COLO829 (cell line): Measurements from ENCODE around the gene TMEM115.

Experiments
- DNase-seq: peaks from one replicate; pipeline ENCODE4 v3.0.0; 2012; ENCODE audit warnings: low spot score

Gene TMEM115, protein sequence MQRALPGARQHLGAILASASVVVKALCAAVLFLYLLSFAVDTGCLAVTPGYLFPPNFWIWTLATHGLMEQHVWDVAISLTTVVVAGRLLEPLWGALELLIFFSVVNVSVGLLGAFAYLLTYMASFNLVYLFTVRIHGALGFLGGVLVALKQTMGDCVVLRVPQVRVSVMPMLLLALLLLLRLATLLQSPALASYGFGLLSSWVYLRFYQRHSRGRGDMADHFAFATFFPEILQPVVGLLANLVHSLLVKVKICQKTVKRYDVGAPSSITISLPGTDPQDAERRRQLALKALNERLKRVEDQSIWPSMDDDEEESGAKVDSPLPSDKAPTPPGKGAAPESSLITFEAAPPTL

DNA sequence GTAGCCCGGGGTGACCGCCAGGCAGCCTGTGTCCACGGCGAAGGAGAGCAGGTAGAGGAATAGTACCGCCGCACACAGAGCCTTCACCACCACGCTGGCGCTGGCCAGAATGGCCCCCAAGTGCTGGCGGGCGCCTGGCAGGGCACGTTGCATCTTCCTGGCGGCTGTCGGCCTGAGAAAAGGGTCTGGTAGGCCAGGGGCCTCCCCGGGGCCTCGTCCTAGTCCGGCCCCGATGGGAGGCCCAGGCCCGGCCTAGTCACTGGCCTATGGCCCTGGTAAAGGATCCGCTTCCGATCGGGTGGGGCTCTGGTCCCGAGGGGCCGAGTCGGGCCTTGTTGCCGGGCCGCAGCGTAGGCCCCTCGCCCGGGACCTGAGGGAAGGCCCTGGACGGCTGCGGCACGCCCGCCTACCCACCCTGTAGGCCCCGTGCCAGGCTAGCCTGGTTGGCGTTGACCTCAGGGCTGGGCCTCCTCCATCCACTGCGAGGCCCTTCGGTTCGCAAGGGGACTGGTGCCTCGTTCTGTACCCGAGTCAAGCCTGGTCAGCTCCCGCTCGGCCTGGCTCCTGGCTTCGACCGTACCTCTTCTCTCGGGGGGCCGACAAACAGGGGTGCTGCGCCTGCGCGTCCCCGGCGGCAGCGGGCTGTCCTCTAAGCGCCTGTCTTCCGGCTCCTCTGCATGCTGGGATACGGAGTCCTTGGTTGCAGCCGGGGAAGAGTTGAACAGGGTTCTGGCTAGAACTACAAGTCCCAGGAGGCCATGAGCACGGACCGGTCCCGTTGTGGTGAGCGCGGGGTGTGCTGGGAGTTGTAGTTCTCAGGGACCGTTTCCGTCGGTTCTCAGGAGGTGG lies at the start of gene TMEM115:
TSS of gene TMEM115 (minus strand) at position 611 of the 849 bp plus-strand sequence. CDS start at position 153, 458 bp downstream.
- peak; percentile 99 for DNase-seq

DNA sequence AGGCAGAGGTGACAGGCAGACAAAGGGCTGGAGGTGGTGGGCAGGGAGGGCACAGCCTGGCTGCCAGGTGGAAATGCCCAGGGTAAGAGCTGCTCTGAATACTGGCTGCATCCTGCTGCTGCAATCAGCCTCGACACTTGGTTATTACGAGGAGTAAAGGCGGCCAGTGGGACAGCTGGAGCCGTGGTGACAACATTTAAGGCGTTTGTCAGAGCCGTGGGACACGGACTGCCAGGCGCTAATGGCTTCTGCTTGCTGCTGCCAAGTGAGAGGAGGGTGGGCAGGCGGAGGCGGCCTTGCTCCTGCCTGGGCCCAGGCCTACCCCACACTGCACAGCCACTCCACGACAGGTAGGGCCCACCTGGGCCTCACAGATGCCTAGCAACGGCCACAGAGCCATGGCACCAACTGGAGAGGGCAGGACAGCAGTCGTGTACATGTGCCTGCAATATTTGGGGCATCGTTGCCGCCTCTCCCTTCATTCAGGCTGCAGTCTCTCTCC lies 49.2 kb upstream of the TMEM115 start:
- no peak for DNase-seq

DNA sequence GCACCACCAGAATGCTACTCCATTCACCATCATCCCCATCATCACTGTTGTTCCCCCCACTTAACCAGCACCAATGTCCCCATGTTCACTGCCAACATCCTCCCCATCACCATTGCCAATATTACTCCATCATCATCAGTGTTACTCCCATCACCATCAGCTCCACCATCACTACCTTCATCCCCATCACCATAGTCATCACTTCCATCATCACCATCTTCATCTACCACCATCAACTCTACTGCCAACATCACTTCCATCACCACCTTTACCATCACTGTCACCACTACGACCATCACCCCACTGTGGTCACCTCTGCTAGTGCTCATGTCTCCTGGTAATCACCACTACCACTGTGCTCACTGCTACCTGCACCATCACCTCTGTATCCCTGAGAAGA lies 47.2 kb upstream of the TMEM115 start:
- DNase-seq: no peak

GRCh38 chr3:50405249-50405648 lies 45.9 kb upstream of the TMEM115 start:
- DNase-seq: no peak

- DNase-seq: no peak
Measured at GRCh38 chr3:50401978-50402595, 42.8 kb upstream of the TMEM115 start.

GRCh38 chr3:50396502-50396901 lies 37.2 kb upstream of the TMEM115 start:
- no peak for DNase-seq

DNA sequence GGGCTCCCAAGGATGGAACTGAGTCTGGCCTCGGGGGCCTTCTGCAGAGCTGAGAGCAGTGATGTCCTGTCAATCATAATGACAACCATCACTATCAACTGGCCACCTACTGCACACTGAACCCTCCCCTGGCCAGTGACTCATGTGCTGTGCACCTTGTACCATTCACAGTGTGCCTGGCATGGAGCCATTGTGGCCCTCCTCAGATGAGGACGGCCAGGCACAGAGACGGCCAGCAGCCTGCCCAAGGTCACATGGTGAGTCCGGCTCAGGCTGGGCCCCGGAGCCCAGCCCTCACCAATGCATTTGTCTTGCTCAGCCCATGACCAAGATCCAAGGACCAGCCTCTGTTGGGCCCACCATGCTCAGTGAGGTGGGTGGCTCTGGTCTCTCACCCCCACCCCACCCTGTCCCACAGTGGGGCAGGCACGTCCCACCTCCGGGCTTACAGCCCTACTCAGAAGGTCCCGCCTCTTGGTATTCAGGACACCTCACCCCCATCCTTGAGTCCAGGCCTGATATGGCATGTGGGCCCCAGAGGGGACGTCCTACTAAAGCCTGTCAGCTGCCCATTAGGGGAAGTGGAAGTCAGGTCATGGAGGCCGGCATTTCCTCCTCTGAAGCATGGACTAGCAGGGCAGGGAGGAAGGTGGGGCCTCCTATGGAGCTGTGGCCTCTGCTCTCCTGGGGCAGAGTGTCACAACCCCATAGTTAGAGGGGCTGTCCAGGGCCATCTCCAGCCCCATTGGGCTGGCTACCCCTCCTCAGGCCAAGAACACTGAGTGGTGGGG lies 35.9 kb upstream of the TMEM115 start:
- DNase-seq: no peak

GRCh38 chr3:50393061-50393460 lies 33.7 kb upstream of the TMEM115 start:
- no peak for DNase-seq

GRCh38 chr3:50392101-50392715 lies 32.9 kb upstream of the TMEM115 start:
- no peak for DNase-seq

DNA sequence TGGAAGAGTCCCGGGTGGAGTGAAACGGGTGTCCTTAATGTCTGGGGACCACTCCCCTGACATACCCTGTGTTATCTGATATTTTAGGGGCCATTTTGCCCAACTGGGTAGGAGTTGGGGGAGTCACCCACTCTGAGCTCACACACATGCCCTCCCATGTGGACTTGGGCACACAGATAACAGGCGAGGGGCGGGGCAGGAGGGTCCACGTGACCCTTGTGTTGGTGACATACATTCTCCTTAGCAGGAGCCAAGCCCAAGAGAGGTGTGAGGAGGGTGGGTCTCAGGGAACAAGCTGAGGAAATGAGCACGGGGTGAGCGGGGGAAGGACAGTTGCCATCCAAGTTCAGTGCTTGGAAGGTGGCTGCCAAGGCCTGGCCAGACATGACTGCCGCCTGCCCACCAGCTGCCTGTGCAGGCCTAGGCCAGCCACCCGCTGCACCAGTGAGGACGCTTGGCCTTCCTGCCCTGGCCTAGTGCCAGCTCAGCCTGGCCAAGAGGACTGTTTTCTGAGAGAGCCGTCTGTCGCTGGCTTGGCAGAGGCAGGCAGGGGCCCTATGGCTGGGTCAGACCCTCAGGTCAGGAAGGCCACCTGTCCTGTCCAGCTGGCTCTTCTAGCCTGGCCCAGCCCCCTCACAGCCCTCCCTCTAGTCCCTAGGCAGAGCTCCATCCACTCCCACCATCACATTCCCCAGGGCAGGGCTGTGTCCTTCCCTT lies 31.3 kb upstream of the TMEM115 start:
- DNase-seq: no peak

DNA sequence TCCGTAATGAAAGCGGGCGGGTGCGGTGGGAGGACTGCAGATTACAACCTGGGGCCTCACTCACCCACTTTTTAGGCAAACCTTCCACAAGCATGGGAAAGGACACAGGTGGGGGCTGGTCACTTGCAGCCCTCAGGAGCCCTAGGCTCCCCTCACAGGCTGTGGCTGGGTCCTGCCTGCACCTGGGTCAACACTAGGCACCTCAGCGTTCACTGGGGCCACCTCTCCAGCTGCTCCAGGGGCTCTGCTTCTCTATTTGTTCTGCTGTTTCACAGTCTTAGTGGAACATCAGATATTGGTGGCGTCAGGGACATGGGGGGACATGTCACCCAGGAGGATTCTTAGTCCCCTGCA lies 30.1 kb upstream of the TMEM115 start:
- DNase-seq: no peak

- DNase-seq: no peak
Measured at GRCh38 chr3:50388720-50389413, 29.5 kb upstream of the TMEM115 start.

- DNase-seq: no peak
Measured at GRCh38 chr3:50388016-50388719, 28.8 kb upstream of the TMEM115 start.

DNA sequence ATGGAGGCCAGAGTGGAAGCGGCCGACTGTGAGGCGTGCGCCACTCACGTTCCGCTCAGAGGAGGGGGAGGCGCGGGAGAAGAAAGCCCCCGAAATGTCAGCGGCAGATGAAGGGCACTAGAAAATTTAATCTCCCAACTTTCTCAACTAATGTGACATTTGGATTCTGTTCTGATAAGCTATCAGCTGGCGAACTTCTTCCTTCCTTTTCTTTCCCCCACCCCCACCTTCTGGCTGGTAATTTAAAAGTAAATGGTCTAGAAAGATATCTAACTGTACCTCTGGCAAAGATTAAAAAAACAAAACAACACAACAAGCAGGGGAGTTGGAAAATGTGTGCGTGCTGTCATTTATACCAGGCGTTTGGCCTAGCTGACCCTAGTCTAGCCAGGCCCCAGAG lies 26.4 kb upstream of the TMEM115 start:
- DNase-seq: no peak

- no peak for DNase-seq
Measured at GRCh38 chr3:50383750-50384149, 24.4 kb upstream of the TMEM115 start.

DNA sequence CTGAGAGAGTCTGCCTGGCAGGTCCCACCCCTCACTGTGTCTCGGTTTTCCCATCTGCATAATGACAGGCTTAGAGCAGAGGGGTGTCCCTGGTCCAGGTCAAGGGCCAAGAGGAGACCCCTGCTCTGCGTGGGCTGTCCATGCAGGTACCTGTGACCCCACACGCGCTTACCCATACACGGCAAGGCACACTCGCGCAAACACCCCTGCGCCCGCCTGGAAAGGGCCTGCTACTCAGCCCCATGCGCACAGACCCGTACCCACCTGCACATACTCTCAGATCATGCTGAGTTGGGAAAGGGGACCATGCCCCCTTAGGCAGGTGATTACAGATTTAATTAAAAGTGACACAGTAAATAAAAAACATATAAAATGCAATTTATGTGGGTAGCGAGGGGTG lies 23.4 kb upstream of the TMEM115 start:
- DNase-seq: no peak

DNA sequence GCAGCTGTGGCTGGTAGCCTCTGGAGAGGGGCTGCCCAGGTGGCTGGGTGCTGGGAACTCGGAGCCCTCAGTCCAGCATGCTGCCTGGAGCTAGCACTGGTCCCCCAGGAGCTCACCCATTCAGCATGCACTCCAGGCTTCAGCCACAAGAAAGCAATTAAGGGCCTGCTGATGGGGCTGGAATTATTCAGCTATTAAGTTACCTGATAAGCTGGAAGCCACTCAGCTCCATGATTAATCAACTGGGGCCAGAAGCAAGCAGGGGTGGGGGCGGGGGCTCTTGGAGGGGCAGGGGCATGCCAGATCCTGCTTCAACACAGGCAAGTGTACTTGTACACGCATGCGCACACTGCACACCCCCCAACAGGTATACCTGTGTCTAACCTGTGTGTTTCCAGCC lies 22.1 kb upstream of the TMEM115 start:
- DNase-seq: no peak

DNA sequence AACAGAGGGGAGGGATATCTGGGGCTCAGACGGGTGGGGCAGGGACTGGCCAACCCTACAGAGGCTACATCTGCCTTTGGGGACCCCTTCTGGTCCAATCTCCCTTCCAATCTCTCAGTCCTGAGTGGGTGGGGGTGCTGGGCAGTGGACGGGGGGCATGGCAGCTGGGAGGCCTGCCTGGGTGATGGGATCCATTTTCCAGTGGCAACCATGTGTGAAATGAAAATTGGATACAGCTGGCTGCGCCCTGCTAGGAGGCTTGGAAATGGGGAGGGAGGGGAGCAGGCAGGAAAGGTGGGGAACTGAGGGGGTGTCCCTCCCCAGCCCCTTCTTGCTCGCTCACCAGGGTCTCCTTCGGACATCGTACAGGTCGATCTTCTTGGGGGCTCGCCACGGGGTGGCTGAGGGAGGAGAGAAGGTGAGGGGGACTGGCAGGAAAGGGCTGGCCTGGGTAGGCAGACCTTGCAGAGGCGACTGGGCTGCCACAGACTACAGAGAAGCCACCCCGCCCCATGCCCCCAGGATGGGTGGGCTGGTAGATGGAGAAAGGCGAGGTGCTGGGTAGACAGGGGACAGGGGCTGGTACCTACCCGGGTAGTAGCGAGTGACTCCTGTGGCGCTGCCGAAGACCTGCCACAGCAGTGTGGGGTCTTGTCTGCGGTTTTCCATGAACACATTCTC lies 21.2 kb upstream of the TMEM115 start:
- no peak for DNase-seq

GRCh38 chr3:50378757-50379156 lies 19.4 kb upstream of the TMEM115 start:
- no peak for DNase-seq
